ENCODE data around the gene AGAP3.

Gene AGAP3

DNA sequence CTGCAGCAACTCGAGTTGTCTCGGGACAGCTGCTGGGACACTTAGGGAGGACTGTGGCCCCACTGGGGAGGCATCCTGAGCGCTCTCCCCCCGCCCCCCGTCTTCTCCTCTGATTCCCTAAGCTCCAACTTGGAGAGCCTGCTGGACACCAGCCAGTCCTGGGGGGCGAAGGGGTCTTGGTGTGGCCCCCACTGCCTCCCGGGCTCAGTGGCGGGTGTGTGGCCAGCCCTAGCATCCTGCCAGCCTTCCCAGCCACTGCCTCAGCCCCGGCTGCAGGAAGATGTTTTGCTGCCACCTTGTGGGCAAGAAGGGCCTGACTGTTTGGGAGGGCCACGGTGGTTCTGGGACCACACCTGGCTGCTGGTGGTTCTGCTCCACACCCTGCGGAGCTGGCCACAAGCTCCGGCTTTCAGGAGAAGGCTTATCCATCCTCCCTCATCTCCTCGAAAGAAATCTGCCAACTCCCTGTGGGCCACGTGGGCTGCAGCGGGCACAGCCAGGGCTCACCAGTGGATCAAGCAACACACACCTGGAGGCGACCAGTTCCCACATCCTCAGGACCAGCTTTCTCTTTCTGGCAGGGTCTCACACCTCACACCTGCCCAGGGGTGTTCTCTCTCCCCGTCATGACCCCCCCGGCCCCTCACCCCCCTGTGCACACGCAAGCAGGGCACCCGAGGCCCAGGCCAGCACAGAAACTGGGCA is 24.8 kb downstream of the AGAP3 start:
- DNase-seq = peak; percentile 75

- no peak for DNase-seq
Measured at GRCh38 chr7:151113344-151114150, 27.3 kb downstream of the AGAP3 start.

- no peak for DNase-seq
Measured at GRCh38 chr7:151114151-151115090, 28.1 kb downstream of the AGAP3 start.

GRCh38 chr7:151115121-151115835 is 29.0 kb downstream of the AGAP3 start:
- no peak for DNase-seq

GRCh38 chr7:151115836-151116418 is 29.7 kb downstream of the AGAP3 start:
- DNase-seq = no peak

- no peak for DNase-seq
Measured at GRCh38 chr7:151116603-151117440, 30.5 kb downstream of the AGAP3 start.

- peak; percentile 28 for DNase-seq
Measured at GRCh38 chr7:151117565-151117964, 31.3 kb downstream of the AGAP3 start.

DNA sequence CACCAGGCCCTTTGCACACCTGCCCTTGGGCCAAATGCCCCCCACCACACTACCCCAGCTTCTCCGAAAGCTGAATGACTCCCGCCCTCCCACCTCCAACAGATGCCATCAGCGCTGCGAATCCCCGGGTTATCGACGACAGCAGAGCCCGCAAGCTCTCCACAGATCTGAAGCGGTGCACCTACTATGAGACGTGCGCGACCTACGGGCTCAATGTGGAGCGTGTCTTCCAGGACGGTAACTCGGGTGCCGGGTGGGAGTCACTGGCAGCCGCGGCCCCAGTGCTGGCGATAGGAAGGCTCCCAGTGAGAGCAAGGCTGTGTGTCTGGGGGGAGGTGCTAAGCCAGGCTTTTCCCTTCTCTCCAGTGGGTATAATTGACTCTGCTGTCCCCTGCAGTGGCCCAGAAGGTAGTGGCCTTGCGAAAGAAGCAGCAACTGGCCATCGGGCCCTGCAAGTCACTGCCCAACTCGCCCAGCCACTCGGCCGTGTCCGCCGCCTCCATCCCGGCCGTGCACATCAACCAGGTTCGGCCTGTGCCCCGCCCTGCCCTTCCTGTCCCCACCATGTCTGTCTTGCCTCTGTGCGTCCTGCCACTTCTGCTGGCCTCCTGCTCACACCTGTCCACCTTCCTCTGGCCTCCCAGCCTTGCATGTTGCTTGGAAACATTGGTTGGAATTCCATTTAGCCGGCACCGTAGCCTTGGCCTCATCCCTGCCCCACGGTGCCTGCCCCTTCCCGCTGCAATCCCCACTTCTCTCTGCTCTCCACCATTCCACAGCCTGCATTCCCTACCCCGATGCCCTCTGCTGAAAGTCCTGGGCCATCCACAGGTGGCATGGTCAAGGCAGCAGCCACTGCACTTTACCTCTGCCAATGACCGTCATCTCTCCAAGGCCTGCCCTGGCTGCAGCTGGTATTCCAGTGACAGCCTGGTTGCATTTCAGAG is 32.1 kb downstream of the AGAP3 start:
- DNase-seq = no peak

- no peak for DNase-seq
Measured at GRCh38 chr7:151119055-151119415, 32.8 kb downstream of the AGAP3 start.

GRCh38 chr7:151119902-151120301 is 33.6 kb downstream of the AGAP3 start:
- DNase-seq = no peak

GRCh38 chr7:151120896-151121295 is 34.6 kb downstream of the AGAP3 start:
- no peak for DNase-seq

- no peak for DNase-seq
Measured at GRCh38 chr7:151121380-151122170, 35.3 kb downstream of the AGAP3 start.

DNA sequence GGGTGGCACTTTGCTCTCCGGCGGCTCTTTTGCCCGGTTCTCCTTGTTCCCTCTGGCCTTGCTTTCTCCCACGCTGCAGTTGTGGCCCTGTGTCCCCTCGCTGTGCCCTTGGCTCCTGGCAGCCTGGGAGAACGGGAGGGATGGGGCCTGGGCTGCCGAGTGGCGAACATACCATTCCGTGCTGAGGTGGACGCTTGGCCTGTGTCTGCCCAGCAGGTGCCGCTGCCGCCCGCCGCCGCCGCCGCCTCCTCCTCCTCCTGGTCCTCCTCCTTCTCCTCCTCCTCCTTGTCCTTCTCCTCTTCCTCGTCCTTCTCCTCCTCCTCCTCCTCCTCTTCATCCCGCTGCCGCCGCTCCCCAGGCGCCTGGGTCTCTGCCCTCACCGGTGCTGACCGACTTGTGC is 36.0 kb downstream of the AGAP3 start:
- no peak for DNase-seq

DNA sequence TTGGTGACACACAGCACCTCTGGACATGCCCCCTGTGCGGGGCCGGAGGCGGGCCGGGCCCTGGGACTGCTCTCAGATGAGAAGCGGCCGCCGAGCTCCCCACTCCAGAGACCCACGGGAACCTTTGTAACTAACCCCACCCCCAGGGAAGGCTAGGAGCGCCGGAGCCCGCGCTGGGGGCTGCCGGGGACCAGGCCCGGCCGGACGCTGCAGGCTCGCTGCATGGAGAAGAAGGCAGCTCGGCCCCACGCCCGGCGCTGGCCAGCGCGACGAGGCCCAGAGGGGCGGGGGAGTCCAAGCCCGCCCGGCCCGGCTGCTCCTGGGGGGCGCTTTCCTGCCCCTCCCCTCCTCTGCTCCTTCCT is 36.5 kb downstream of the AGAP3 start:
- DNase-seq = no peak

- DNase-seq = no peak
Measured at GRCh38 chr7:151123158-151123821, 37.0 kb downstream of the AGAP3 start.

- peak; percentile 83 for DNase-seq
Measured at GRCh38 chr7:151123822-151124464, 37.7 kb downstream of the AGAP3 start.

GRCh38 chr7:151124481-151124880 is 38.2 kb downstream of the AGAP3 start:
- DNase-seq = no peak

GRCh38 chr7:151124899-151125399 is 38.7 kb downstream of the AGAP3 start:
- DNase-seq = no peak
